Nucleus accumbens (tissue), 56 donors: ENCODE data around the gene PDE5A.
"Not testable (repeated sequence)": the region's sequence is repeated elsewhere in the genome, so short reads cannot be mapped to it uniquely, and the experiment has no call there.

Source experiments
- DNase-seq, 56 donors: peaks; one replicate each; lab custom pipeline; 2025; lab: John Stamatoyannopoulos, UW

The PDE5A gene

GRCh38 chr4:119479835-119480234, 148.8 kb downstream of the PDE5A start:
- no peak for DNase-seq

DNA sequence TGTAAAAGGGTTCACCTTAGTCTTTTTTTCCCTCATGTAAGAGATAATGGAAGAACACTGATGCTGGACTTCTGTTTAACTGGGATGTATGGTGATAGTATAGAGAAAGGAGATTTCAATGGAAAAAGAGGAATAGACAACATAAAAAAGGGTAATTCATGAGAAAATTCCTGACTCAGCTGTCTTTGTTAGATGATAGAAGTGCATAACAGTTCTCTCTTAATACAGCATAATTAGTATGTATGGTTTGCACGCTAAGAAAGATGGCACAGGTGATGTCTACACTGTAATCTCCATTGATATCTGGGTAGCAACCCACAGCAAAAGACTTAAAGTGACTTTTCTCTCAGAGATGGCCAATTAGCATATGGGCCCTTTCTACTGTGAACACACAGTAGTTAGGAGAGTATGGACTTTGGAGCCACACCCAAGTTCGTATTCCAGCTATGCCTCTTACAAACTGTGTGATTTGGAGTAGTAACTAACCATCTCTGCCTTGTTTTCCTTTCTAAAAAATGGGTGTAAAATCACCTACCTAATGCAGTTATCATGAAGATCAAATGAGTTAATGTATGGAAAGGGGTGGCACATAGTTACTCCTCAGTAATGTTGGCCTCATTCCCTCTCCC, 149.3 kb downstream of the PDE5A start:
- no peak for DNase-seq

DNA sequence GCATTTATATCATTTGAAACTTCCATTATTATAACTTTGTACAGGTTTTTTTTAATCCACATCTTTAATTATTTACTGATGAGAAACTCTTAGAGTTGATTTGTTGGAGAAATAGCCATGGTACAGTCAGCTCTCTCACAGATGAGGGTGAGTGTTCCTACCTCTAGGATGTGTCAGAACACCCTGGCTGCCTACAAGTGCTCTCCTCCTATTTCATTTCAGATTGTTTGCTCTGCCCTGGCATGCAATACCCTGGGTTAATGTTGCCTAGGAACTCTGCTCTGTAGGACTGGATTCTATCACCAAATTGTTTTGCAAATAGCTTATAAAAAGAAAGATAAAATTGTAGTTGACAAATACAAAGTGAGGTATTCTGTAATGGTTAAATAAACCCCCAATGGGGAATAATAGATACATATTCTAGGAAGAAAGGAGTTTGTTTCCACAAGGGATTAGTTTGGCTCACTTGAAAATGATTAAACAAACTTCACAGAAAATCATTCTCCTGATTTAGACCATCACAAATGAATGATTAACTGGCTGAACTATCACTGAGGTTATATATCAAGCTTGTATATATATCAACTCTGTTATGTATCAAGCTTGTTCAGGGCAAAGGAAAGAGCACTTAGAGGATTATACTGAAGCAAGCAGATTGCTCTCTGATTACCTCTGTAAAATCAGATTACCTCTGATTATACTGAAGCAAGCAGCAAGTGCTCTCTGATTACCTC, 150.0 kb downstream of the PDE5A start:
- no peak for DNase-seq

DNA sequence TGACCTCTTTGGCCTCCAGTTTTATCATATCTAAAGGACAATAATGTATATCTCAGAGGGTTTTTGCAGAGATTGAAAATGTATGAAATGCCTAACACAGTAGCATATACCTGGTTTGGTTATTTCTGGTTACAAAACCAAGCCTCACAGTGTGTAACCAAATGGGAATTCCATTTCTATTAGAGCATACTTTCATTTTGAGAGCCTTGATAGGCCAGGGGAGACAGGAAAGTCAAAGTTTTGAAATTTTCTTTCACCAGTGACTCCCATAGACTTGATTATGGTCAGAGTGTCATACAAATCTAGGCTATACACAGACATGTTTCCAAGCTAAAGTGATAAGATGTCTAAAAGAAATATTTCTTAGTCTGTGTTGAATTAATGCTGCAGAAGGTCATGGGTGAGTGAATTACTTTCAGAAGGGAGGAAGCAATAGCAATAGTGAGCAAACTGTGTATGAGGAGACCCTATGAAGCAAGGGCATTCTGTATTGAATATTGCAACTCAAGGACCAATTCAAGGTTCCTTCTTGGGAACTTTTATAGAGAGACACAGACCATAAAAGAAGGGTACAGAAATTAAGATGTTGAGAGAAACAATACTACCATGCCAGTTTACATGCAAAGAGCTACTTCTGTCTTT, 151.1 kb downstream of the PDE5A start:
- no peak for DNase-seq

DNA sequence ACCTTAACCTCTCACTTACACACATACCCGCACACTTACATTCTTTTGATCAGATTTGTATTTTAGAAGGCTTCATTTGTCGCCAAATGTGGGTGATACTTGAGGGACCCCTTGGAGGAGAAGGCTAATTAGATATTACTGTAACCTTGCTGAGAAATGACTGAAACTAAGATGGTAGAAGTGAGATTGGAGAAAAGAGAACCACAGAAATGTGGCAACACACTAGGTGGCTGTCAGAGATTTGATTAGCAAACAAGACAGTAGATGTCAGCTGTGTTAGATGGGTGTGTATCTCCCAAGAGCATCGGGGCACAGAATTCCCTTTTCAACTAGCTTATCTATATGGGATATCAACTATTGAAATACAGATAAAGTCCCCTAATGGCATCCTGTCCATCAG, 157.3 kb downstream of the PDE5A start:
- no peak for DNase-seq

- not testable (repeated sequence) for DNase-seq
Measured at GRCh38 chr4:119470737-119471063, 157.9 kb downstream of the PDE5A start.

- peak in 7 of 56 donors; percentile 2 to 23 (median 5) for DNase-seq
Measured at GRCh38 chr4:119470021-119470736, 158.4 kb downstream of the PDE5A start.

- DNase-seq = peak in 14 of 56 donors; percentile 0 to 48 (median 23)
Measured at GRCh38 chr4:119469039-119469438, 159.6 kb downstream of the PDE5A start.

GRCh38 chr4:119462733-119463132, 165.9 kb downstream of the PDE5A start:
- not testable (repeated sequence) for DNase-seq

- peak in 25 of 56 donors; percentile 1 to 61 (median 13) for DNase-seq
Measured at GRCh38 chr4:119455734-119456133, 172.9 kb downstream of the PDE5A start.

GRCh38 chr4:119454491-119455270, 173.9 kb downstream of the PDE5A start:
- DNase-seq = peak; percentile 76 to 99 (median 92)

GRCh38 chr4:119454151-119454490, 174.5 kb downstream of the PDE5A start:
- DNase-seq = not testable (repeated sequence)

GRCh38 chr4:119453286-119453685, 175.3 kb downstream of the PDE5A start:
- DNase-seq = not testable (repeated sequence)

- DNase-seq = not testable (repeated sequence)
Measured at GRCh38 chr4:119449851-119450250, 178.8 kb downstream of the PDE5A start.
